Suppressor macrophage treated with lipopolysaccharide for 4 hours (primary cell): ENCODE data around the gene GABRR1.
"Not testable (repeated sequence)": the region's sequence is repeated elsewhere in the genome, so short reads cannot be mapped to it uniquely, and the experiment has no call there.

Experiments
- DNase-seq: peaks from one replicate; pipeline ENCODE4 v3.0.0-alpha.2; 2020

Gene GABRR1

GRCh38 chr6:89217299-89217910, at the start of gene GABRR1:
Gene GABRR1, minus strand, starts transcription at chr6:89217358. Its CDS starts 36 bp downstream, at chr6:89217322.
- DNase-seq, result peak; percentile 11

- DNase-seq, result no peak
Measured at GRCh38 chr6:89264296-89264695, 47.1 kb upstream of the GABRR1 start.

DNA sequence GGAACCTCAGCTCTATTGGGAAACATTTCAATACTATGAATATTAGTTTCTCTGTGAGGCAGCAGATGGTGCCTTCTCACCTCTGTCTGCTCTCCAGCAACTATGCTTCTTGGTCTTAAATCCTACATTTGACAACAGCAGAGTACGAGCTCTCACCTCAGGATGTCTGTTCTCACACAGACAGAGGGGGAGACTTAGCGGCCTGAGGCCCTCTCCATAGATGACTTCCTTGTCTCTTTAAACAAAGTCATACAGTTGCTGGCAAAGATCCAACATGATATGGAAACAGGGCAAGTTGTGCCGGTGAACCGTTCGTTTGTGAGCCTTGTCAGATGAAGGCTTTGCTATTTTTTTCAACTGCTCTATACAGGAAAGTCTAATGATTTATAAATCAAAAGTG, 43.7 kb upstream of the GABRR1 start:
- DNase-seq, result peak; percentile 8

GRCh38 chr6:89260310-89260709, 43.2 kb upstream of the GABRR1 start:
- DNase-seq, result peak; percentile 54

- no peak for DNase-seq
Measured at GRCh38 chr6:89258912-89259311, 41.8 kb upstream of the GABRR1 start.

DNA sequence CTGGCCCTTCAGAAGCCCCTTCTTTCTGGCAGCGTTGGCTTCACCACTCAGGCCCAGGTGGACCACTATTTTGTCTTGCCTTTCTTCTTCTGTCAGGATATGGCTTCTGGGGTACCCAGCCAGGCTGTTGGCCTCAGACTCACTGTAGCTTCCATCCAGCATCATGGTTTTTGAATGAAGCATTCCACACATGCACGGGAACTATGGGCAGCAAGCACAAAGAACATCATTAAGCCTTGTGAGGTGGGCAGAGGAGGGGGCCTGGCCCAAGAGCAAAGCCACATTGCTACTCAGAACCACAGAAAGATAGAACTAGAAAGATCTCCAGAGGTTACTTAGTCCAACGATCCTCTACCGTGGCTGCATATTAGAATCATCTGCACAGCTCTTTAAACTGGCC, 40.6 kb upstream of the GABRR1 start:
- DNase-seq, result no peak

- DNase-seq, result no peak
Measured at GRCh38 chr6:89257346-89257745, 40.2 kb upstream of the GABRR1 start.

GRCh38 chr6:89255417-89255816, 38.3 kb upstream of the GABRR1 start:
- DNase-seq, result no peak

- peak; percentile 47 for DNase-seq
Measured at GRCh38 chr6:89254569-89254968, 37.4 kb upstream of the GABRR1 start.

DNA sequence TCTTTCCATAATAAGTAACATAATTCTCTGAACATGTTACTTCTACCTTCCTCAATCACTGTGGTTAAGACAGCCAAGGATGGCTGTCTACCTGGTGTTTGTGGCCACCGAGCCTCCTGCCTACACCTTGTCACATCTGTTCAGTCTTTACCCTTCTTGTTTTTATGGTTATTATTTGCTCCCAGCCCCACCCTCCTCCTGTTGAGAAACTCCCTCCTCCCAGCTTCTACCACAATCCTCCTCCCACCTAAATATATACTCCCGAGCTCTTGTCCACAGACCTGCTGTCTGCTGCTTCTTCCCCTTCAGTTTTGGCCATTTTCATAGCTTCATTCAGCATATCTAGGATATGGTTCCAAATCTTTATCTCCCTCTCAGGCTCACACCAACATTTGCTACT, 35.7 kb upstream of the GABRR1 start:
- DNase-seq, result no peak

GRCh38 chr6:89251976-89252375, 34.8 kb upstream of the GABRR1 start:
- DNase-seq, result no peak

- no peak for DNase-seq
Measured at GRCh38 chr6:89251170-89251569, 34.0 kb upstream of the GABRR1 start.

GRCh38 chr6:89250239-89250638, 33.1 kb upstream of the GABRR1 start:
- DNase-seq, result no peak

DNA sequence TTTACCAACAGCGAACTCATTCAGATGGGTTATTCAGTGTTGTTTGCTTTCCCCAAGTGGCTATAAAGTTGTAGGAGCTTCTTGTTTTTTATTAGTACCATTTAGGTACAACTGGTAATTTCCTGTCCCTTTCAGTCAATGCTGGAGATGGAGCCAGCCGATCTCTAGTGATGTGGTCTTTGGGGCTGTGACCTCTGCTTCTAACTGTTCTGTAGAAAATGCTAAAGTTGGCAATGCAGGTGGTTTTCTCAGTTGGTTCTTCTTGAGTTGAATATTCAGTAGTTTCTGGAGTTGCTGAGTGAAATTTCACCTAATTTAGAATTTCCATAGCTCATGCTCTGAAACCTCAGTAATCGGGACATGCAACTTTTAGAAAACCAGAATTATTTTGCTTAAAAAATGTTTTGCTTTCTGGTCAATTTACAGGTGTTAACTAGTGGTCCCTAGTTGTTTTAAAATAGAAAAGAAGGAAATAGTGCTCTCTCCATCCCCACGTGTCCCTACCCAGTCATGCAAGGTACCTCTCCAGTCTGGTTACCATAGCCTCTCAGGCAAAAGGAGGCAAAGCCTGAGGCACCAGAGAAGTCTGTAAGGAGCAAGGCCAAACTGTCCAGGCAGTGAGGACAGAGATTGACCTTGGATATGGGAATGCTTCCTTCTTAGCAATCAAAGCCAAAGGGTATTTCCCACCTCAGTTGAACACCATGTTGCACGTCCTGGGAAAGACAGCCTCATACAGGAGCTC, 27.3 kb upstream of the GABRR1 start:
- no peak for DNase-seq

- DNase-seq, result no peak
Measured at GRCh38 chr6:89243331-89243629, 26.1 kb upstream of the GABRR1 start.

DNA sequence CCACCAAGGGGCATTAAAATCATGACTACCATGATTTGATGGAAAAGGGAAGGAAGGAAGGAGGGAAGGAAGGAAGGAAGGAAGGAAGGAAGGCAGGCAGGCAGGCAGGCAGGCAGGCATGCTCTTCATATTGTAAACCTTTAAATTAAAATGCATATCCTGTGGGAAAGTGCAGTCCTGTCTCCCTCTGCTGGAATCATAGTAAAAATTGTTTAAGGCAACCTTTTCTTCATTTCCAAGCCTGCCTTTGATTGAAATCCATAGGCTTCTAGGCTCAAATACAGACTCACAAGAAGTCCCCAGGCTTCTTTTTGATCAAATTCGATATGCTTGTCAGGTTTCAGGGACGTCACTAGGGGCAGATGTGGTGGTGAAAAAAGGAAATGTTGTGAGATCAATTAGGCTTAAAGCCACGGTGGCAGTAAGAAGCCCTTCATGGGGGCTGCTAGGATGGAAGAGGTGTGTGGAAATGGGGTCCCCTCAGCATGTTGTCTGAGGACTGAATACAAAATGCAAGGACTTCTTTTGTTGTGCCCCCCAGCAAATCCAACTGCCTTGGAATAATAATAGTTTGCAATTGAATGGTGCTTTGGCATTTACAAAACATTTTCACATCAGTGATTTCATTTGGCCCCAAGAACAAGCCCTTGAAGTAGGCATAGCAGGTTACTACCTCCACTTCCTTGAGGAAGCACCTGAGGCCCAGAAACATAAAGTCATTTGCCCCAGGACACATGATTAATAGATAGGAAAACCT, 25.6 kb upstream of the GABRR1 start:
- DNase-seq, result peak; percentile 52

DNA sequence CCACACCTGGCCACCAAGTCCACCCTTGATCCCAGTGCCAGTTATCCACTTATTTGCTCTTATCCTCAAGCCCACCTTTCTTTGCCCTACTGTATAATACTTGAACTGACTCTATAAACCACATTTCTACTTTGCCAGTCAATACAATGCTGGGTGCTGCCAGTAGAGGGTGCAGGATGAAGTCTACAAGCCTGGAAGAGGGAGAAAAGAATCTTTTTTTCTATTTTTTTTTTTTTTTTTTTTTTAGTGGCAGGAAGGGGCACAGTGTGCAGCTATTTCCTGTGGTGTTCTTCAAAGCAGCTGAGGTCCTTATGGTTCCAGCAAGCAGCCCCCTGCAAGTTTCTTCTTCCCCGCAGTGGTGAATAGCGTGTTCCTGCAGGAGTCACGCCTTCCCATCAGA, 22.2 kb upstream of the GABRR1 start:
- peak; percentile 34 for DNase-seq

- no peak for DNase-seq
Measured at GRCh38 chr6:89237158-89237557, 20.0 kb upstream of the GABRR1 start.

- not testable (repeated sequence) for DNase-seq
Measured at GRCh38 chr6:89233605-89234004, 16.4 kb upstream of the GABRR1 start.

DNA sequence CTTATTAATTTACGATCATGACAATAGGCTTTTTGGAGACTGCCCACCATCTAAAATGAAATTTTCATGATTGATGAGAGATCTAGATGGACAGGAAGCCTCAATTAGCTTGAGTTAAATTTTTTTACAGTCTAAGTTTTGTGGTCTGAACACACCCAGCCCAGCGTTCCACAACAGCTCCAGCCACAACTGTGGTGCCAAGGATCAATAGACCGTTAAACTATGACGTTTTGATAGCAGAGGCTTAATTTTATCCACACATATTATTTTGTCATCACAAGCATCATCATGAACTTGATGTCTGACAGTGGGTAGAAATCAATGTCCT, 5.5 kb upstream of the GABRR1 start:
- no peak for DNase-seq

DNA sequence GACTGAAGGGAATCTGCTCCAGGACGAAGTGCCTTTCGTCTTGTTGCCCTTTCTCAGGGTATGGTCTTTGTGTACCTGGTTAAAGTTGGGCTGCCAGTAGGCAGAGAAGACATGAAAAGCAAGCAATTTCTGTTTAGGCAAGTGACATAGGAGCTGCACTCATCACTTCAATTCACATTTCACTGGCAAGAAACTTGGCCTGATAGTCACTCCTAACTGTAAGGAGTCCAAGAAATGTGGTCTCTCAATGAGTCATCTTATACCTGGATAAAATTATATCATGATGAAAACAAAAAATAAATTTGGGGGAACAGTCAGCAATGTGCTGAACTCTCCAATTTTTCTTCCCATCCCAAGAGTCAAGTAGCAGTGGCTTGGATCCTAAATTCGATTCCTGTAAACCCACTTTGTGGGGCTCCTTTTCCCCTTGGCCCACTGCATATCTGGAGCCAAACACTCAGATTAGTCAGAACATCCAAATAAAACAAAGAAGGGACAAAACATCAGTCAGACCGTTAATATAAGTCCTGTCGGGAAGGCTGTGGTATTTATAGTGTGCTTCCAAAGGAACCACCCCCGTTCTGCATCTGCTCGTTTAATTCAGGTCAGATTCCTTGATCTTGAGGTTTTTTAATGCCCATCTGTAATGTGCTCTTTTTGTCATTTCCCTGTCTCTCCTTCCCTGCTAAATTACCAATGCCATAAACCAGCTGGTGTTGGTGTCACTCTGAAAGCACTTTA, 5.0 kb upstream of the GABRR1 start:
- DNase-seq, result no peak

GRCh38 chr6:89221129-89221528, 4.0 kb upstream of the GABRR1 start:
- no peak for DNase-seq

GRCh38 chr6:89216411-89216810, 747 bp downstream of the GABRR1 start:
- no peak for DNase-seq

GRCh38 chr6:89215391-89215790, 1.8 kb downstream of the GABRR1 start:
- no peak for DNase-seq
